Endothelial cell (in vitro differentiated cells): ENCODE results near the gene KNCN. TPM values are rescaled to one million over a fixed set of nuclear protein-coding genes. Genes with fewer than 3 reads are reported as not detected.

Experiments
- DNase-seq: peaks from one replicate; pipeline ENCODE4 v3.0.0; 2021; ENCODE audit warnings: low spot score
- H3K27ac Mint-ChIP-seq: one replicate; pipeline ENCODE4 v1.8.0; 2021; ENCODE audit warnings: mixed read lengths, inconsistent platforms; ENCODE audit not compliant: unreplicated experiment
- H3K27me3 Mint-ChIP-seq: one replicate; pipeline ENCODE4 v1.8.0; 2021; ENCODE audit warnings: mild to moderate bottlenecking, moderate library complexity, mixed read lengths, inconsistent platforms; ENCODE audit not compliant: unreplicated experiment
- H3K36me3 Mint-ChIP-seq: one replicate; pipeline ENCODE4 v1.8.0; 2021; ENCODE audit warnings: mild to moderate bottlenecking, low read depth, mixed read lengths, inconsistent platforms; ENCODE audit not compliant: unreplicated experiment
- H3K4me1 Mint-ChIP-seq: one replicate; pipeline ENCODE4 v1.8.0; 2021; ENCODE audit warnings: mild to moderate bottlenecking, mixed read lengths, inconsistent platforms; ENCODE audit not compliant: unreplicated experiment
- H3K4me3 Mint-ChIP-seq: one replicate; pipeline ENCODE4 v1.8.0; 2021; ENCODE audit warnings: mild to moderate bottlenecking, mixed read lengths, inconsistent platforms; ENCODE audit not compliant: unreplicated experiment
- H3K9me3 Mint-ChIP-seq: one replicate; pipeline ENCODE4 v1.8.0; 2021; ENCODE audit warnings: mixed read lengths, inconsistent platforms; ENCODE audit not compliant: unreplicated experiment
- total RNA-seq: library from RNA; stranded (reverse); fragmentation: NEBNext Ultra II Directional; extraction: Animal tissue kit (Norgen Biotek cat#: 25700); gene quantifications from one replicate; pipeline ENCODE4 v1.2.1, GENCODE V29; 2021; ENCODE audit not compliant: unreplicated experiment
- TF ChIP-seq, protein P1 (sequence below): fragments of 200-600 bp; sonication (generic); IDR thresholded peaks from one replicate; pipeline ENCODE4 v1.5.0; 2021; ENCODE audit warnings: antibody characterized with exemption; ENCODE audit not compliant: unreplicated experiment

Gene KNCN
- total RNA-seq, 1 donor from 2014 or later: not detected

DNA sequence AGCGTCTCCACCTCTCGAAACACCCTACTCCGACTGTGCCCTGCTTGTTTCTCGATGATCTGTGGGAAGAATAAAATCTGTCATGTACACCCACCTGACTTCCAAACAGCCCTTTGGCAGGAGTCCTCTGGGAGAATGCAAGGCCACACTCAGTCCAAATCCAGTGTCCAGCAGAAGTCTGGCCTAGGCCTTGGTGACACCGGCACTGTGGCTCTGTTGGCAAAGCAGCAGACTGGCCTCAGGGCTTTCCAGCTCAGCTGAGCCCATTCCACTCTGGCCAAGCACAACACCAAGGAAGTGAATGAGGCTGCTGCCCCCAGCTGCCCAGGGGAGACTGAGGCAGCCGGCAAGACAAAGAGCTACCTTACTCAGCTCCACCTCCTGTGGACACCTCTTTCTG is 25.1 kb upstream of the KNCN start:
- H3K27ac Mint-ChIP-seq: no peak overlapping the region
- no peak for DNase-seq
- no peak overlapping the region for H3K4me3 Mint-ChIP-seq
- no peaks in the 10 kb centered on the region for H3K9me3 Mint-ChIP-seq
- H3K36me3 Mint-ChIP-seq: peaks cover 29% of the 10 kb centered on the region
- TF ChIP-seq, protein P1, sequence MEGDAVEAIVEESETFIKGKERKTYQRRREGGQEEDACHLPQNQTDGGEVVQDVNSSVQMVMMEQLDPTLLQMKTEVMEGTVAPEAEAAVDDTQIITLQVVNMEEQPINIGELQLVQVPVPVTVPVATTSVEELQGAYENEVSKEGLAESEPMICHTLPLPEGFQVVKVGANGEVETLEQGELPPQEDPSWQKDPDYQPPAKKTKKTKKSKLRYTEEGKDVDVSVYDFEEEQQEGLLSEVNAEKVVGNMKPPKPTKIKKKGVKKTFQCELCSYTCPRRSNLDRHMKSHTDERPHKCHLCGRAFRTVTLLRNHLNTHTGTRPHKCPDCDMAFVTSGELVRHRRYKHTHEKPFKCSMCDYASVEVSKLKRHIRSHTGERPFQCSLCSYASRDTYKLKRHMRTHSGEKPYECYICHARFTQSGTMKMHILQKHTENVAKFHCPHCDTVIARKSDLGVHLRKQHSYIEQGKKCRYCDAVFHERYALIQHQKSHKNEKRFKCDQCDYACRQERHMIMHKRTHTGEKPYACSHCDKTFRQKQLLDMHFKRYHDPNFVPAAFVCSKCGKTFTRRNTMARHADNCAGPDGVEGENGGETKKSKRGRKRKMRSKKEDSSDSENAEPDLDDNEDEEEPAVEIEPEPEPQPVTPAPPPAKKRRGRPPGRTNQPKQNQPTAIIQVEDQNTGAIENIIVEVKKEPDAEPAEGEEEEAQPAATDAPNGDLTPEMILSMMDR: no peak
- peaks cover 6% of the 10 kb centered on the region for H3K27me3 Mint-ChIP-seq
- H3K4me1 Mint-ChIP-seq: no peaks in the 10 kb centered on the region

DNA sequence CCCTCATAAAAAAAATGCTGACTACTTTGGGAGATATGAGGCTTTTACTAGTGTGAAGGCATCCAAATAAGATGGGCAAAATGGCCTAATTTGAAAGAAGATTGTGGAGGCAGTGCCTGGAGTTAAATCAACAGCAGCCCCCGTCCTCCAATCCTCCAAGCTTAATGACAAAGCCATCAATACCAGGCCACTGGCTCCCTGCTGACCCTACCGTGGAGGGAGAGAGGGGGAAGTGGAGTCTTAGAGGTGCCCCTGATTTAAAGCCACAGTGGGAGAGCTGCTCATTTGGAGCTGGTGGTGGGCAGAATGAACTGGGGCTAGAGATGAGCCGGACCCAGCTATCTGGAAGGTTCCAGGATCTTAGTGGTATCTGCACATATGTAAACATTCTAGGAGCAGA is 24.3 kb upstream of the KNCN start:
- no peaks in the 10 kb centered on the region for H3K4me1 Mint-ChIP-seq
- H3K36me3 Mint-ChIP-seq: peaks cover 24% of the 10 kb centered on the region
- no peak overlapping the region for H3K27ac Mint-ChIP-seq
- H3K27me3 Mint-ChIP-seq: peaks cover 6% of the 10 kb centered on the region
- no peak overlapping the region for H3K4me3 Mint-ChIP-seq
- no peak for DNase-seq
- no peaks in the 10 kb centered on the region for H3K9me3 Mint-ChIP-seq
- TF ChIP-seq, protein P1: no peak

DNA sequence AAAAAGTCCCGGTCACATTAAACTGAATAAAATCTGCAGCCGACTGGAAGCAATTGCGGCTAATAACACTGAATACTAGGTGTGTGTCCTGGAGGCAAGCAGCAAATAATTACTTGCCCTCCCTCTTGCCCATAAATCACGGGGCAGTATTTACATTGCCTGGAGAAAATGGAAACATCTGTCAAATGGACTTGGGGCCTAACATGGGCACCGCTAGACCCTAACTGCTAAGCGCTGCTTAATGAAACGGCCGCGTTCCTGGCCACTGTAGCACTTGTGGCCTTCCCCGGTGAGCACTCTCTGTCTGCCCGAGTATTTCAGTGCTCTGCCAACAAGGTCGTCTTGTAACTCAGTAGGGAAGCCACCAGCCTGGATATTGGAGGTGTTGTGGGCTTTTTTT is 23.9 kb upstream of the KNCN start:
- no peaks in the 10 kb centered on the region for H3K4me1 Mint-ChIP-seq

DNA sequence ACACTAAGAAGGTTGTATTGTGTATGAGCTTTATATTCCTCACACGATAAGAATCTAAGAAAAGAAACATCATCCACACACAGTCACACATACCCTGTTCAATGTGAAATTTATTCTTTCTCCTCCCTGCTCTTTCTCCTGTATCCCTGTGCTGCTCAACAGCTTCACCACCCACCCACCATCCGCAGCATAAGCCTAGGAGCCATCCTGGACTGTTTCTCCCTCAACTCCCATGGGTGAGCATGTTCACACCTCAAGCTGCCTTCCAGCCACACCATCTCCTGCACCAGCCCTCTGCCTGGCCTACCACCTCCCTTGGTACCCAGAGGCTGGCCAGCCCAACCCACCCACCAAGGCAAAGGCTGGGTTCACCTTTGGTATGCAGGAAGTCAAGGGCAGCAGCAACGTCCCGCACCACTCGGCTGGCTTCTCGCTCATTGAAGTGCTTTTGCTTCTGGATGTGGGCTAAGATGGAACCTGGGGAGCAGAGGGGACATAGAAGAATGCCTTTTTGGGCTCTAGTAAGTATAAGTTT is 20.3 kb upstream of the KNCN start:
- no peaks in the 10 kb centered on the region for H3K9me3 Mint-ChIP-seq
- peaks cover 23% of the 10 kb centered on the region for H3K36me3 Mint-ChIP-seq
- TF ChIP-seq, protein P1: no peak
- no peak overlapping the region for H3K27ac Mint-ChIP-seq
- H3K4me3 Mint-ChIP-seq: no peak overlapping the region
- no peaks in the 10 kb centered on the region for H3K4me1 Mint-ChIP-seq
- H3K27me3 Mint-ChIP-seq: peaks cover 6% of the 10 kb centered on the region
- no peak for DNase-seq

More for the DNA sequence above, 23.9 kb upstream of the KNCN start:
- Mint-ChIP-seq H3K36me3 (peaks cover 19% of the 10 kb centered on the region), H3K4me3 (no peak overlapping the region), H3K27me3 (peaks cover 6% of the 10 kb centered on the region), H3K9me3 (no peaks in the 10 kb centered on the region), H3K27ac (no peak overlapping the region)
- no peak for DNase-seq
- TF ChIP-seq, protein P1: no peak

DNA sequence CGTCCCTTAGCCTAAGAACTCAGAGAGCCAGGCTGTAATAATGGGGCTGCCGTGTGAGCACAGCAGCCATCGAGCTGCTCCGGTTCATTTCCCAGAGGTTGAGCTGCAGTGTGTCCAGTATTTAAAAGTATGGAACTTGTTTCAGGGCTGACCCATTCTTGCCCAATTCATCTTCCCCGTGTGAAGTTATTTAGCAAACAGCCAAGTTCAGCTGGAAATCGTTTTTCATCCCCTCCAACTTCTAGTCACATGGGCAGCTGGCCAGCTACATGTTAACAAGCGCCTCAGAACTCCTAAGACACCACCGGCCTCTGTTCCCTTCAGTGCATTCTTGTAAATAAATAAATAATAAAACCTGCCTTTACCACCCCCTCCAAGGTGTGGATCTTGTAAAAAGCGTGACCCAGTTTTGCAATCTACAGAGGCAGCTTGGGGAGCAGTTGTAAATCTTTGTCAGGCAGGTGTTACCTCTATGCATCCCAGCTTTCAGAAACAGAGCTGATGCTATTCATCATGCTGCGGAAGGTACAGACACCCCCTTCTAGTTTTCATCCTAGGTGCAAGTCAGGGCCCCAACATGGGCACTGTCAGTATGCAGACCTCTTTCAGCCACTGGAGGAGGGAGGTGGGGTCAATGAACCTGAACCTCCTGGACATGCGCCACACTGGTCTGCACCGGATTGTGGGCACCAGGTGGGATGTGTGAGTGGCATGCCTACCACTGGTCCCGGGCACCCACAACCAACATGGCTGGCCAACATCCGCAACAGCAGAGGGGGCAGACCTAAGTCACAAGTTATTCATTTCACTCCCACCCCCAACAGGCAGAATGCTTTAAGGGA is 18.7 kb upstream of the KNCN start:
- Mint-ChIP-seq H3K4me1 (no peaks in the 10 kb centered on the region), H3K4me3 (no peak overlapping the region), H3K27me3 (peaks cover 3% of the 10 kb centered on the region), H3K27ac (no peak overlapping the region), H3K36me3 (peaks cover 28% of the 10 kb centered on the region), H3K9me3 (no peaks in the 10 kb centered on the region)
- TF ChIP-seq, protein P1: no peak
- no peak for DNase-seq
